ENCODE measurements around the gene JSRP1. TPM values are rescaled to one million over a fixed set of nuclear protein-coding genes. Genes with fewer than 3 reads are reported as not detected.

JSRP1 gene
- total RNA-seq, 8 experiments from 2014 or later: 0.43 to 2.0 (median 1.1) TPM

DNA sequence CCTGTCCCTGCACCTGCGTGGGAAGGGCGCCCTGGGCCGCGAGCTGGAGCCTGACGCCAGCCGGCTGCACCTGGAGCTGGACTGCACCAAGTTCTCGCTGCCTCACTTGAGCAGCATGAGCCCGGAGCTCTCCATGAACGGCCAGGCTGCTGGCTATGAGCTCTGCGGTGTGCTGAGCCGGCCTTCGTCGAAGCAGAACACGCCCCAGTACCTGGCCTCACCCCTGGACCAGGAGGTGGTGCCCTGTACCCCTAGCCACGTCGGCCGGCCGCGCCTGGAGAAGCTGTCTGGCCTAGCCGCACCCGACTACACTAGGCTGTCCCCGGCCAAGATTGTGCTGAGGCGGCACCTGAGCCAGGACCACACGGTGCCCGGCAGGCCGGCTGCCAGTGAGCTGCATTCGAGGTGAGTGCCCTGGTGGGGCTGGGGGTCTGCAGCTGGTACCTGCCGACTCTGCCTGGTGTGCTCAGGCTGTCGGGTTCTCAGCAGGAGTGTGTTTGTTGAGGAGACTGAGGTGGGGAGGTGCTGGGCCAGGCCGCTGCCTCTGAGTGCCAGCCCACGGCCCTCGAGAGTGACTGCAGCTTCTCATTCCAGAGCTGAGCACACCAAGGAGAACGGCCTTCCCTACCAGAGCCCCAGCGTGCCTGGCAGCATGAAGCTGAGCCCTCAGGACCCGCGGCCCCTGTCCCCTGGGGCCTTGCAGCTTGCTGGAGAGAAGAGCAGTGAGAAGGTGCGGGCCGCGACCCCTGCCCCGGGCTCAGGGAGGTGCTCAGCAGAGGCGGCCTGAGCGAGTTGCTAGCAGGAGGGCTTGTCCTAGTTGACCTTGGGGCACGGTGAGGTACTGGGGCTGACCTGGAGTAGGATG lies 39.6 kb downstream of the JSRP1 start:
- ATAC-seq (replicated peaks in 6 of 8): no peak
- no peak overlapping the region for H3K27ac ChIP-seq
- H3K4me1 ChIP-seq (replicated peaks in 1 of 2): no peaks in the 10 kb centered on the region
- 80 to 100% (median 96%) methylated on average over 1 to 13 of the region's 43 CpGs; no CpG with 5 or more reads in 6 of the 10 experiments for WGBS, 10 experiments
- no peak overlapping the region for H3K4me3 ChIP-seq
- in situ Hi-C loops (cut with MboI; ENCODE audit: low pct_unique_long_range_greater_than_20kb in 2 of 9, low sequenced_read_pairs in 9 of 9, unreplicated experiment in 9 of 9): no loop called here

- WGBS, 10 experiments: 25 to 100% (median 84%) methylated on average over 1 to 14 of the region's 31 CpGs; no CpG with 5 or more reads in 2 of the 10 experiments
- in situ Hi-C loops (cut with MboI; ENCODE audit: low pct_unique_long_range_greater_than_20kb in 2 of 9, low sequenced_read_pairs in 9 of 9, unreplicated experiment in 9 of 9): no loop called here
- peak in 2 of 8 experiments; percentile 18 to 47 for ATAC-seq (replicated peaks in 6 of 8)
- no peak overlapping the region for H3K27ac ChIP-seq
- no peaks in the 10 kb centered on the region for H3K4me1 ChIP-seq (replicated peaks in 1 of 2)
- H3K4me3 ChIP-seq: no peak overlapping the region
Measured at GRCh38 chr19:2215281-2215751, 40.9 kb downstream of the JSRP1 start.

GRCh38 chr19:2214251-2214650 lies 42.0 kb downstream of the JSRP1 start:
- peak in 1 of 8 experiments; percentile 7 for ATAC-seq (replicated peaks in 6 of 8)
- 86 to 100% (median 100%) methylated on average over 1 to 4 of the region's 17 CpGs; no CpG with 5 or more reads in 7 of the 10 experiments for whole genome bisulfite sequencing, 10 experiments
- Histone ChIP-seq H3K4me3 (no peak overlapping the region), H3K27ac (no peak overlapping the region), H3K4me1 (replicated peaks in 1 of 2) (no peaks in the 10 kb centered on the region)
- in situ Hi-C loops (cut with MboI; ENCODE audit: low pct_unique_long_range_greater_than_20kb in 2 of 9, low sequenced_read_pairs in 9 of 9, unreplicated experiment in 9 of 9): no loop called here

GRCh38 chr19:2213799-2214198 lies 42.4 kb downstream of the JSRP1 start:
- ATAC-seq (replicated peaks in 6 of 8): peak in 5 of 8 experiments; percentile 11 to 46 (median 21)
- WGBS, 10 experiments: 100% methylated on average over 2 of the region's 26 CpGs; no CpG with 5 or more reads in 9 of the 10 experiments
- no peak overlapping the region for H3K27ac ChIP-seq
- no peak overlapping the region for H3K4me3 ChIP-seq
- H3K4me1 ChIP-seq (replicated peaks in 1 of 2): no peaks in the 10 kb centered on the region
- in situ Hi-C loops (cut with MboI; ENCODE audit: low pct_unique_long_range_greater_than_20kb in 2 of 9, low sequenced_read_pairs in 9 of 9, unreplicated experiment in 9 of 9): no loop called here

- ATAC-seq (replicated peaks in 6 of 8): peak in 1 of 8 experiments; percentile 2
- WGBS, 10 experiments: 0 to 100% (median 92%) methylated on average over 1 to 10 of the region's 21 CpGs
- in situ Hi-C loops (cut with MboI; ENCODE audit: low pct_unique_long_range_greater_than_20kb in 2 of 9, low sequenced_read_pairs in 9 of 9, unreplicated experiment in 9 of 9): no loop called here
- Histone ChIP-seq H3K4me3 (no peak overlapping the region), H3K4me1 (replicated peaks in 1 of 2) (peaks cover 0 to 2% of the 10 kb centered on the region in 2 donors), H3K27ac (no peak overlapping the region)
Measured at GRCh38 chr19:2212861-2213711, 43.1 kb downstream of the JSRP1 start.

DNA sequence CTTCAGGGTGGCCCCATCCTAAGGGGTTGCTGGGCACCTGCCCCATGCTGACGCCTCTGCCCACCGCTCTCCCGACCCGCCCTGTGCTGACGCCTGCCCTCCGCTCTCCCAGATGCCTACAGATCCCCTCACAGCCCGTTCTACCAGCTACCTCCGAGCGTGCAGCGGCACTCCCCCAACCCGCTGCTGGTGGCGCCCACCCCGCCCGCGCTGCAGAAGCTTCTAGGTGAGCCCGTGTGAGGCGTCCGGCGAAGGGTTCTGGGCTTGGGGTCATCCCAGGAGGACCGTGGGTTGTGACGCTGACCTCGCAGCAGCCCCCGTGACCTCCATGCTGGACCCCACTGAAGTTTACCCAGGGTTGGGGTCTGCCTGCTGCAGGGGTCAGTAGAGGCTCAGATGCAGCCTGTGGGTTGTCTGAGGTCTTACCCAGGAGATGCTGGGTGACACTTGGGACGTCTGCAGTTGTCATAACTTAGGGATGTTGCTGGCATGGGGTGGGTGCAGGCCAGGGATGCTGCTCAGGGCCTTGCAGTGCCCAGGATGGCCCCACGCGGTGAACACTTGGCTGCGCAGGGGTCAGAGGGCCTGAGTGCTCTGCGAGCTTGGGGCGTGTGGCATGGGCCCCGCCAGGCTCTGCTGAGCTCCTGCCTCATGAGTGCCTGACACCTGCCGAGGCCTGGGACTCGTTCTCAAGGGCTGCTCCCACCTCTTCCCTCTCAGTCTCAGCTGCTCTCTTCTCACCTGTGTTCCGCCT lies 45.1 kb downstream of the JSRP1 start:
- WGBS, 10 experiments: 80 to 100% (median 83%) methylated on average over 1 of the region's 33 CpGs; no CpG with 5 or more reads in 7 of the 10 experiments
- Histone ChIP-seq H3K4me3 (no peak overlapping the region), H3K27ac (no peak overlapping the region), H3K4me1 (replicated peaks in 1 of 2) (peaks cover 0 to 2% of the 10 kb centered on the region in 2 donors)
- in situ Hi-C loops (cut with MboI; ENCODE audit: low pct_unique_long_range_greater_than_20kb in 2 of 9, low sequenced_read_pairs in 9 of 9, unreplicated experiment in 9 of 9): no loop called here
- no peak for ATAC-seq (replicated peaks in 6 of 8)

DNA sequence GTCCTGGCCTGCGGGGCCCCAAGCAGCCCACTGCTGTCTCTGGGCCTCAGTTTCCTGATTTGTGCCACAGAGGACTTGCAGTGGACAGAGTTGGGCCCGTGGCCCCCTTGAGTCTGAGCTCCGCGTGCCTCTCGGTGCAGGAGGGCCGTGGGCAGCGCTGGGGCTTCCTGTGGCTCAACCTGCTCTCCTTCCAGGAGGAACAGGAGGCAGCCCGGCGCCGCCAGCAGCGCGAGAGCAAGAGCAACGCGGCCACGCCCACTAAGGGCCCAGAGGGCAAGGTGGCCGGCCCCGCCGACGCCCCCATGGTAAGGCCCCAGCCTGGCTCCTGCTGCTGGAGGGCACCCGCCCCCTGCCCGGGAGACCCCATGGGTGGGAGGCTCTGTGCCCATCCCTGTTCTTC lies 46.0 kb downstream of the JSRP1 start:
- no peak overlapping the region for H3K4me3 ChIP-seq
- no peak overlapping the region for H3K27ac ChIP-seq
- in situ Hi-C loops (cut with MboI; ENCODE audit: low pct_unique_long_range_greater_than_20kb in 2 of 9, low sequenced_read_pairs in 9 of 9, unreplicated experiment in 9 of 9): no loop called here

DNA sequence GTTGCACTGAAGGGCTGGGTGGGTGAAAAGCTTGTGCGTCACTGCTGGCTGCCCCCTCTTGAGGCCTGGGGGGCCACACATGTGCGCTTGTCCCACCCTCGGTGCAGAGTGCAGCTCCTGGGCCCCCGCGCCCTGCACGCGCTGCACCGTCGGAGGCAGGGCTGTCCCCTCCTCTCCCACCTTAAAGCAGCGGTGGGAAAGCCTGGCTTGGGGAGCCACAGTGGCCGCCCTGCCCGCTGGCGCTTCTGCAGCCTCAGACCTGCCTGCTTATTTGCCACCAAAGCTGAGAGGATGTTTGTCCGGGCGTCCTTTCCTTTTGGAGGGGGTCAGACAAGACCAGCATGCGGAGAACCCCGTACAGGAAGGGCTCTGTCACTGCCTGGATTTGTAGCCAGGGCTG lies 46.8 kb downstream of the JSRP1 start:
- WGBS, 10 experiments: 98% methylated on average over 8 of the region's 17 CpGs; no CpG with 5 or more reads in 9 of the 10 experiments
- Histone ChIP-seq H3K4me3 (no peak overlapping the region), H3K27ac (peak overlapping the region in 1 of 2 donors; percentile 16), H3K4me1 (replicated peaks in 1 of 2) (peaks cover 0 to 2% of the 10 kb centered on the region in 2 donors)
- no peak for ATAC-seq (replicated peaks in 6 of 8)
- in situ Hi-C loops (cut with MboI; ENCODE audit: low pct_unique_long_range_greater_than_20kb in 2 of 9, low sequenced_read_pairs in 9 of 9, unreplicated experiment in 9 of 9): no loop called here

More for the DNA sequence above, 46.0 kb downstream of the JSRP1 start:
- 20 to 100% (median 100%) methylated on average over 1 to 2 of the region's 21 CpGs; no CpG with 5 or more reads in 7 of the 10 experiments for WGBS, 10 experiments
- no peak for ATAC-seq (replicated peaks in 6 of 8)
- peaks cover 0 to 2% of the 10 kb centered on the region in 2 donors for H3K4me1 ChIP-seq (replicated peaks in 1 of 2)

DNA sequence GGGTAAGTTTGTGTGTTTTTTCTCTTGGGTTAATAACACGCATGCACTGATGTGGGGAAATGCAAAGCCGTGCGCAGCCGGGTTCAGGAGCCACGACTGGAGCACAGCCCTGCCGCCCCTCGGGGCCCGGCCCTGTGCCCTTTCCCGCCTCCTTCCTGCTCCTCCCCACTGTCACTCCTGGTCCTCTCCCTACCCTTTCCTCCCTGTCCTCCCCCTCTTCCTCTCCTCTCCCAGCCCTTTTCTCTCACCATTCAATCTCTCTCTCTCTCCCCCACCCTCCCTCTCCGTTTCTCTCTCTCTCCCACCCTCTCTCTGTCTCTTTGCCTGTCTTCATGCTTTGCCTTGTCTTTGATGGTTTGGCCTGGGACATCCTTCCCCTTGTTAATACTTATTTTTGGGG lies 47.2 kb downstream of the JSRP1 start:
- in situ Hi-C loops (cut with MboI; ENCODE audit: low pct_unique_long_range_greater_than_20kb in 2 of 9, low sequenced_read_pairs in 9 of 9, unreplicated experiment in 9 of 9): no loop called here
- WGBS, 10 experiments: 32 to 80% methylated on average over 1 to 5 of the region's 10 CpGs; no CpG with 5 or more reads in 8 of the 10 experiments
- H3K4me1 ChIP-seq (replicated peaks in 1 of 2): peaks cover 0 to 2% of the 10 kb centered on the region in 2 donors
- peak in 3 of 8 experiments; percentile 12 to 49 (median 45) for ATAC-seq (replicated peaks in 6 of 8)
- no peak overlapping the region for H3K4me3 ChIP-seq
- H3K27ac ChIP-seq: peak overlapping the region in 1 of 2 donors; percentile 16

DNA sequence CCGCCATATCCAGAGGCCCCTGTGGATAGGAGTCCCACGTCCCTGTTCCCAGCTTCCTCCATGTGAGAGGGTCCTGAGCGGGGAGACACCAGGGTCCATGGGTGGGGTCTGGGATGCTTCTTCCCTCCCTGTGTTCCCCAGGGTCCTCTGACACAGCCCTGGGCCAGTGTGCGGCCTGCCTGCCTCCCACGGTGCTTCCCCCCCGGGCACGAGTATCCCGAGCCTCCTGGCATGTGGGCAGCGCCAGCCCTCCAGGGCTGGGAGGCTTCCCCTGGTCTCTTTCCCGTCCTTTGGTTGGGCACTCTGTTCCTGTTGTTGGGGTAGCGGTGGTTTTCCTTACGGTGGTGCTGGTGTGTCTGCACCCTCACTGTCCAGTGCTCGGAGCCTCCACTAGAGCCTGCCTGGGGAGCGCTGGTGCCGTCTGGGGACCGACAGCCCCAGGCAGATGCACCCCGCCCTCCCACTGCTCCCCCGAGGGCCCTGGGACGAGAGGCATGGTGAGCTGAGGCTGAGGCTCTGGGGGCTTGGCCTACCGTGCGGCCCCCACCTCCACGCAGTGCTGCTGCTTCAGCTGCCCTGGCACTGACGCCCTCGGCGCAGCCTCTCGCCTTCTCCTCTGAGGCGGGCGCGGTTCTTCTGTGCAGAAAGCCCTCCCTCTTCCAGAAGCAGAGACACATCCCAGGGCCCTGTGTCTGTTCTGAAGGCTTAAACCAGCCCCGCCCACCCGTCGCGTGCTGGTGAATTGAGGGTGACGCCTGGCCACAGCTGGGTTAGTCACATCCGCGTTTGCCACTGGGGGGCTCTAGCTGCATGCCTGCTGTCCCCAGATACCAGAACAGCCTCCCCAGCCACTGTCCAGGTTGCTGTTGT lies 48.0 kb downstream of the JSRP1 start:
- in situ Hi-C loops (cut with MboI; ENCODE audit: low pct_unique_long_range_greater_than_20kb in 2 of 9, low sequenced_read_pairs in 9 of 9, unreplicated experiment in 9 of 9): no loop called here
- peaks cover 0 to 2% of the 10 kb centered on the region in 2 donors for H3K4me1 ChIP-seq (replicated peaks in 1 of 2)
- peak; percentile 52 to 98 (median 78) for ATAC-seq (replicated peaks in 6 of 8)
- WGBS, 10 experiments: 0 to 64% methylated on average over 2 to 5 of the region's 36 CpGs; no CpG with 5 or more reads in 8 of the 10 experiments
- H3K4me3 ChIP-seq: no peak overlapping the region
- no peak overlapping the region for H3K27ac ChIP-seq

DNA sequence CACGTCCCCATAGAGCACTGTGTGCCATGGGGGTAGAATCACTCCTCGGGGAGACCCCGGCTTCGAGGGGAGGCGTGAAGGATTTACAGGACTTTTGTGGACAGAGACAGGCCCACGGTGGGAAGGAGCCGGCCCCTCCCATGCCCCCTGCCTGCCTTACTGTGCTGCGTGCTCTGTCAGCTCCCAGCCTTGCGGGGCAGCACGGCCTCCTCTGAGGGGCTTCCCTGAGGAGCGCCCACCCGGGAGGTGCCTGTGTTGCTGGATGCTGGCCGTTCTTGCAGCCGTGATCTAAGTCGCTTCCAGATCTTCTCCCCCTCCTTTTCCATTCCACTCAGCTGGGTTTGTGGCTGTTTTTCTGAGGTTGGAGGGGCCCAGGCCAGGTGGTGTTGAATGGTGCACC lies 49.2 kb downstream of the JSRP1 start:
- Histone ChIP-seq H3K4me1 (replicated peaks in 1 of 2) (peaks cover 0 to 2% of the 10 kb centered on the region in 2 donors), H3K4me3 (no peak overlapping the region), H3K27ac (no peak overlapping the region)
- no peak for ATAC-seq (replicated peaks in 6 of 8)
- WGBS, 10 experiments: 93% methylated on average over 3 to 5 of the region's 15 CpGs; no CpG with 5 or more reads in 8 of the 10 experiments
- in situ Hi-C loops (cut with MboI; ENCODE audit: low pct_unique_long_range_greater_than_20kb in 2 of 9, low sequenced_read_pairs in 9 of 9, unreplicated experiment in 9 of 9): no loop called here
